ENCODE results near the gene DUS4L. TPM values are rescaled to one million over a fixed set of nuclear protein-coding genes. Genes with fewer than 3 reads are reported as not detected.

The DUS4L gene
- polyA plus RNA-seq, 1 donor from 2014 or later: 24.2 TPM

GRCh38 chr7:107610323-107610722 lies 46.6 kb downstream of the DUS4L start:
- no peaks in the 10 kb centered on the region for H3F3A ChIP-seq (ENCODE audit: insufficient read depth, low read length, poor library complexity, severe bottlenecking)
- H3K4me3 ChIP-seq (ENCODE audit: low read length): no peak overlapping the region
- no peaks in the 10 kb centered on the region for H3K9me2 ChIP-seq (ENCODE audit: insufficient read depth, low read length)
- no peak overlapping the region for H2AFZ ChIP-seq (ENCODE audit: low read depth, low read length)
- H3K27me3 ChIP-seq (ENCODE audit: insufficient read depth, low read depth, low read length): no peaks in the 10 kb centered on the region
- H3K9me3 ChIP-seq (ENCODE audit: low read length): no peaks in the 10 kb centered on the region
- no peaks in the 10 kb centered on the region for H3K36me3 ChIP-seq (ENCODE audit: insufficient read depth, low read length)
- no peak overlapping the region for H3K4me2 ChIP-seq (ENCODE audit: low read length)
- TF ChIP-seq CTCF (IDR thresholded peaks at IDR 0.05; ENCODE audit: poor library complexity, severe bottlenecking): no peak
- no peak for TF ChIP-seq RAD21 (conservative IDR thresholded peaks at IDR 0.05)
- no peak for TF ChIP-seq REST (IDR thresholded peaks at IDR 0.05; ENCODE audit: borderline replicate concordance)
- TF ChIP-seq EP300 (conservative IDR thresholded peaks at IDR 0.05; ENCODE audit: poor library complexity, severe bottlenecking): no peak
- TF ChIP-seq TAF1 (IDR thresholded peaks at IDR 0.05; ENCODE audit: low read depth): no peak
- TF ChIP-seq EZH2 (IDR thresholded peaks at IDR 0.05; ENCODE audit: borderline replicate concordance, insufficient read depth, low read length, poor library complexity, severe bottlenecking): no peak
- TF ChIP-seq POLR2AphosphoS5 (IDR thresholded peaks at IDR 0.05): no peak
- no peak for TF ChIP-seq MXI1 (conservative IDR thresholded peaks at IDR 0.05; ENCODE audit: poor library complexity, severe bottlenecking)
- H4K20me1 ChIP-seq (ENCODE audit: insufficient read depth): no peaks in the 10 kb centered on the region
- no peaks in the 10 kb centered on the region for H3K79me2 ChIP-seq (replicated peaks; ENCODE audit: insufficient read depth, low read length)
- H3K9ac ChIP-seq (ENCODE audit: low read length): no peak overlapping the region
- no peak overlapping the region for H3K27ac ChIP-seq (ENCODE audit: low read length)

- Histone ChIP-seq H3K4me3 (ENCODE audit: low read length) (no peak overlapping the region), H3F3A (ENCODE audit: insufficient read depth, low read length, poor library complexity, severe bottlenecking) (no peaks in the 10 kb centered on the region), H3K4me2 (ENCODE audit: low read length) (no peak overlapping the region), H4K20me1 (ENCODE audit: insufficient read depth) (no peaks in the 10 kb centered on the region), H3K36me3 (ENCODE audit: insufficient read depth, low read length) (no peaks in the 10 kb centered on the region), H3K79me2 (replicated peaks; ENCODE audit: insufficient read depth, low read length) (no peaks in the 10 kb centered on the region), H3K27me3 (ENCODE audit: insufficient read depth, low read depth, low read length) (no peaks in the 10 kb centered on the region), H3K9ac (ENCODE audit: low read length) (no peak overlapping the region), H3K9me3 (ENCODE audit: low read length) (no peaks in the 10 kb centered on the region), H2AFZ (ENCODE audit: low read depth, low read length) (no peak overlapping the region), H3K9me2 (ENCODE audit: insufficient read depth, low read length) (no peaks in the 10 kb centered on the region), H3K27ac (ENCODE audit: low read length) (no peak overlapping the region)
- no peak for TF ChIP-seq RAD21 (conservative IDR thresholded peaks at IDR 0.05)
- no peak for TF ChIP-seq POLR2AphosphoS5 (IDR thresholded peaks at IDR 0.05)
Measured at GRCh38 chr7:107613439-107613838, 49.7 kb downstream of the DUS4L start.

- H3K27ac ChIP-seq (ENCODE audit: low read length): no peak overlapping the region
- no peaks in the 10 kb centered on the region for H3K9me3 ChIP-seq (ENCODE audit: low read length)
- TF ChIP-seq MXI1 (conservative IDR thresholded peaks at IDR 0.05; ENCODE audit: poor library complexity, severe bottlenecking) (no peak), SMC3 (conservative IDR thresholded peaks at IDR 0.05; ENCODE audit: poor library complexity) (no peak), CTCF (IDR thresholded peaks at IDR 0.05; ENCODE audit: poor library complexity, severe bottlenecking) (no peak), EP300 (conservative IDR thresholded peaks at IDR 0.05; ENCODE audit: poor library complexity, severe bottlenecking) (no peak), REST (IDR thresholded peaks at IDR 0.05; ENCODE audit: borderline replicate concordance) (no peak), POLR2AphosphoS5 (IDR thresholded peaks at IDR 0.05) (no peak), TAF1 (IDR thresholded peaks at IDR 0.05; ENCODE audit: low read depth) (no peak), RAD21 (conservative IDR thresholded peaks at IDR 0.05) (no peak), EZH2 (IDR thresholded peaks at IDR 0.05; ENCODE audit: borderline replicate concordance, insufficient read depth, low read length, poor library complexity, severe bottlenecking) (no peak)
- H3K27me3 ChIP-seq (ENCODE audit: insufficient read depth, low read depth, low read length): no peaks in the 10 kb centered on the region
- no peak overlapping the region for H3K9ac ChIP-seq (ENCODE audit: low read length)
- no peaks in the 10 kb centered on the region for H4K20me1 ChIP-seq (ENCODE audit: insufficient read depth)
- H3K4me2 ChIP-seq (ENCODE audit: low read length): no peak overlapping the region
- no peaks in the 10 kb centered on the region for H3K79me2 ChIP-seq (replicated peaks; ENCODE audit: insufficient read depth, low read length)
- no peaks in the 10 kb centered on the region for H3K9me2 ChIP-seq (ENCODE audit: insufficient read depth, low read length)
- no peak overlapping the region for H3K4me3 ChIP-seq (ENCODE audit: low read length)
- H3F3A ChIP-seq (ENCODE audit: insufficient read depth, low read length, poor library complexity, severe bottlenecking): no peaks in the 10 kb centered on the region
- H3K36me3 ChIP-seq (ENCODE audit: insufficient read depth, low read length): no peaks in the 10 kb centered on the region
- H2AFZ ChIP-seq (ENCODE audit: low read depth, low read length): no peak overlapping the region
Measured at GRCh38 chr7:107613948-107614347, 50.2 kb downstream of the DUS4L start.

All from neural cell (in vitro differentiated cells).